HEK293 (cell line): ENCODE results near the gene CNTN2.

Source experiments
- CTCF ChIA-PET: fragments of 350-600 bp; formaldehyde crosslinking; extraction: SDS; loops from one replicate; lab custom pipeline; 2021; ENCODE audit warnings: antibody characterized with exemption; lab: Yijun Ruan, JAX
- POLR2A ChIA-PET: fragments of 300-600 bp; formaldehyde crosslinking; extraction: SDS; loops from one replicate; lab custom pipeline; 2020; ENCODE audit warnings: antibody characterized with exemption, inconsistent platforms; lab: Yijun Ruan, JAX
- H3K27ac ChIP-seq: fragments of 200-500 bp; sonication (Bioruptor generic); 2 replicates; pipeline ENCODE4 v1.5.1; 2014; ENCODE audit warnings: low read depth, low read length, control low read depth, inconsistent platforms; ENCODE audit errors: extremely low read depth
- H3K36me3 ChIP-seq, 2 experiments: fragments of 200-500 bp in 1 of 2; sonication (Bioruptor generic) in 1 of 2; 1 replicate in 1 of 2; 2 replicates in 1 of 2; pipeline ENCODE4 v1.5.1; 2014 to 2017; ENCODE audit warnings: inconsistent platforms in 2 of 2, low read length in 2 of 2; ENCODE audit not compliant: control insufficient read depth in 2 of 2, insufficient read depth in 1 of 2
- H3K4me1 ChIP-seq: fragments of 200-500 bp; sonication (Bioruptor generic); 2 replicates; pipeline ENCODE4 v1.5.1; 2014; ENCODE audit warnings: mild to moderate bottlenecking, low read length, inconsistent platforms; ENCODE audit not compliant: control insufficient read depth, insufficient read depth
- H3K4me3 ChIP-seq: 2 replicates; pipeline ENCODE4 v1.5.1; 2011; ENCODE audit warnings: low read depth, mild to moderate bottlenecking, control low read depth, low read length, moderate library complexity
- H3K9me3 ChIP-seq: fragments of 200-500 bp; sonication (Bioruptor generic); 2 replicates; pipeline ENCODE4 v1.5.1; 2014; ENCODE audit warnings: low read depth, low read length, inconsistent platforms; ENCODE audit not compliant: control insufficient read depth, insufficient read depth
- GLIS1 ChIP-seq: fragments of 450-650 bp; formaldehyde crosslinking; IDR thresholded peaks from 2 replicates; pipeline ENCODE4 v1.5.1; 2016; ENCODE audit warnings: missing biosample characterization, missing genetic modification characterization
- IKZF3 ChIP-seq: fragments of 450-650 bp; IDR thresholded peaks from 2 replicates; pipeline ENCODE4 v1.5.0; 2018; ENCODE audit warnings: missing biosample characterization, mild to moderate bottlenecking, missing genetic modification characterization, moderate library complexity
- SALL2 ChIP-seq: fragments of 450-650 bp; formaldehyde crosslinking; IDR thresholded peaks from 2 replicates; pipeline ENCODE4 v1.5.0; 2017; ENCODE audit warnings: missing biosample characterization, mild to moderate bottlenecking, missing genetic modification characterization, borderline replicate concordance
- TSHZ1 ChIP-seq: fragments of 450-650 bp; formaldehyde crosslinking; IDR thresholded peaks from 2 replicates; pipeline ENCODE4 v1.5.1; 2016; ENCODE audit warnings: missing biosample characterization, missing genetic modification characterization, borderline replicate concordance
- YY1 ChIP-seq: fragments of 450-650 bp; formaldehyde crosslinking; IDR thresholded peaks from 2 replicates; pipeline ENCODE4 v1.5.1; 2018; ENCODE audit warnings: missing biosample characterization, missing genetic modification characterization
- ZNF10 ChIP-seq: fragments of 450-650 bp; formaldehyde crosslinking; IDR thresholded peaks from 2 replicates; pipeline ENCODE4 v1.5.1; 2017; ENCODE audit warnings: missing biosample characterization, missing genetic modification characterization
- ZNF133 ChIP-seq: fragments of 450-650 bp; formaldehyde crosslinking; IDR thresholded peaks from 2 replicates; pipeline ENCODE4 v1.5.1; 2016; ENCODE audit warnings: missing biosample characterization, missing genetic modification characterization
- ZNF138 ChIP-seq: fragments of 450-650 bp; formaldehyde crosslinking; IDR thresholded peaks from 2 replicates; pipeline ENCODE4 v1.5.1; 2016; ENCODE audit warnings: missing biosample characterization, missing genetic modification characterization, borderline replicate concordance
- ZNF202 ChIP-seq: fragments of 450-650 bp; formaldehyde crosslinking; IDR thresholded peaks from 2 replicates; pipeline ENCODE4 v1.5.1; 2016; ENCODE audit warnings: missing biosample characterization, missing genetic modification characterization, borderline replicate concordance
- ZNF266 ChIP-seq: fragments of 450-650 bp; formaldehyde crosslinking; IDR thresholded peaks from 2 replicates; pipeline ENCODE4 v1.5.1; 2016; ENCODE audit warnings: missing biosample characterization, missing genetic modification characterization, low read depth
- ZNF404 ChIP-seq: fragments of 450-650 bp; formaldehyde crosslinking; IDR thresholded peaks from 2 replicates; pipeline ENCODE4 v1.5.1; 2017; ENCODE audit warnings: missing biosample characterization, missing genetic modification characterization
- ZNF449 ChIP-seq: fragments of 450-650 bp; formaldehyde crosslinking; IDR thresholded peaks from 2 replicates; pipeline ENCODE4 v1.5.1; 2017; ENCODE audit warnings: missing biosample characterization, mild to moderate bottlenecking, missing genetic modification characterization, moderate library complexity
- ZNF544 ChIP-seq: fragments of 450-650 bp; formaldehyde crosslinking; IDR thresholded peaks from 2 replicates; pipeline ENCODE4 v1.5.0; 2017; ENCODE audit warnings: missing biosample characterization, missing genetic modification characterization
- ZNF555 ChIP-seq: fragments of 450-650 bp; formaldehyde crosslinking; conservative IDR thresholded peaks from 2 replicates; pipeline ENCODE4 v1.5.1; 2017; ENCODE audit warnings: missing biosample characterization, mild to moderate bottlenecking, missing genetic modification characterization, inconsistent platforms
- ZNF677 ChIP-seq: fragments of 450-650 bp; IDR thresholded peaks from 2 replicates; pipeline ENCODE4 v1.5.0; 2018; ENCODE audit warnings: missing biosample characterization, mild to moderate bottlenecking, missing genetic modification characterization, moderate library complexity
- ZSCAN23 ChIP-seq: fragments of 450-650 bp; formaldehyde crosslinking; IDR thresholded peaks from 2 replicates; pipeline ENCODE4 v1.5.1; 2016; ENCODE audit warnings: missing biosample characterization, missing genetic modification characterization
- ZSCAN5A ChIP-seq: fragments of 450-650 bp; formaldehyde crosslinking; IDR thresholded peaks from 2 replicates; pipeline ENCODE4 v1.5.1; 2016; ENCODE audit warnings: missing biosample characterization, missing genetic modification characterization
- TF ChIP-seq, protein P1 (sequence below): fragments of 450-650 bp; formaldehyde crosslinking; IDR thresholded peaks from 2 replicates; pipeline ENCODE4 v1.5.1; 2016; ENCODE audit warnings: missing biosample characterization, missing genetic modification characterization
- TF ChIP-seq, protein P2 (sequence below): fragments of 450-650 bp; formaldehyde crosslinking; IDR thresholded peaks from 2 replicates; pipeline ENCODE4 v1.5.1; 2016; ENCODE audit warnings: missing biosample characterization, missing genetic modification characterization

The CNTN2 gene

DNA sequence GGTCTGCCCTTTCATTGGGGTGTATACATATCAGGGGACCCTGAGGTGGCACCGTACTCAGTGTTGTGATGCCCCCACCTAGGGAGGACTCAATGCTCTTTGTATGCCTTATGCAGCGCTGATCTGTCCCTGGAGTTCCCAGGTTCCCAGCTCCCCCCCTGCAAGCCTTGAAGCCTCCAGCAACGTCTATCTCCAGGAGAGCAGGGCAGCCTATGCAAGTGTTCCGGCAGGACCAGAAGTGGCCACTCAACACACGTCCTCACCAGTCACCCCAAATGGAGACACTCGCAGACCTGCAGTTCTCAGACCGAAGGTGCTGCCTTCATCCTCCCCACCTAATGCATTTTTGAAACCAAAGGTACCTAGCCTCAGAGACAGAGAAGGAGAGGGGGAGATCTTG lies 25.2 kb upstream of the CNTN2 start:
- Histone ChIP-seq H3K27ac (no peak overlapping the region), H3K4me1 (no peaks in the 10 kb centered on the region), H3K36me3 (no peaks in the 10 kb centered on the region), H3K4me3 (no peak overlapping the region), H3K9me3 (no peaks in the 10 kb centered on the region)
- ChIA-PET POLR2A (no interaction called here), CTCF (interaction anchor here (0.6 to 0.7 kb wide), 2 partner anchors 75 to 238 kb away, joined by 3 read pairs; no protein-coding TSS in a partner anchor)
- no peak for TF ChIP-seq ZSCAN5A (tag by site-specific recombination)
- TF ChIP-seq ZNF555 (tag by site-specific recombination): no peak
- no peak for TF ChIP-seq GLIS1 (tag by site-specific recombination)
- TF ChIP-seq IKZF3 (tag by site-specific recombination): no peak
- TF ChIP-seq ZNF266 (tag by site-specific recombination): no peak
- TF ChIP-seq ZNF10: no peak

DNA sequence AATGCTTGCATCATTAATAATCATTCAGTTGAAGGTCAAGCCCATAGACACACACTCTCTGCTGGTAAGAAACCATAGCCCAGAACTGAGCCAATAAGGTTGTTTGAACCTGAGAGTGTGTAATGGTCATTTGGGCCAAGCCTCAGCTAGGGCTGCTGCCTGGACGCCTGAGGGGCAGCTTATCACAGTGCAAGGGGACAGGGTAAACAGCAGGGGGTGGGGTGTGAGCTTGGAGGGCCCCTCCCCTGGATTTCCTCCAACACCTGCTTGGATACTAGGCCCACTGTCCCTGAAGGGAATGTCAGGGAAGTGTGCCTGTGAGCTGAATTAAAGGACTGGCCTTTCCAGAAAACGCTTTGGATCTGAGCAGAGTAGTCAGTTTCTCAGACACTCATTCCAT lies 24.6 kb upstream of the CNTN2 start:
- no peaks in the 10 kb centered on the region for H3K36me3 ChIP-seq
- no peak overlapping the region for H3K4me3 ChIP-seq
- CTCF ChIA-PET: interaction anchor here (0.7 kb wide), 1 partner anchor 76 kb away, joined by 3 read pairs; no protein-coding TSS in a partner anchor
- H3K4me1 ChIP-seq: no peaks in the 10 kb centered on the region
- H3K9me3 ChIP-seq: no peaks in the 10 kb centered on the region
- POLR2A ChIA-PET: no interaction called here
- no peak overlapping the region for H3K27ac ChIP-seq
- TF ChIP-seq ZNF677 (tag by site-specific recombination) (no peak), ZNF10 (no peak), TSHZ1 (tag by site-specific recombination) (no peak), ZNF404 (tag by site-specific recombination) (no peak), YY1 (no peak), ZNF202 (tag by site-specific recombination) (no peak), ZNF544 (tag by site-specific recombination) (no peak), ZSCAN23 (tag by site-specific recombination) (no peak), IKZF3 (tag by site-specific recombination) (no peak)
- TF ChIP-seq, protein P1, sequence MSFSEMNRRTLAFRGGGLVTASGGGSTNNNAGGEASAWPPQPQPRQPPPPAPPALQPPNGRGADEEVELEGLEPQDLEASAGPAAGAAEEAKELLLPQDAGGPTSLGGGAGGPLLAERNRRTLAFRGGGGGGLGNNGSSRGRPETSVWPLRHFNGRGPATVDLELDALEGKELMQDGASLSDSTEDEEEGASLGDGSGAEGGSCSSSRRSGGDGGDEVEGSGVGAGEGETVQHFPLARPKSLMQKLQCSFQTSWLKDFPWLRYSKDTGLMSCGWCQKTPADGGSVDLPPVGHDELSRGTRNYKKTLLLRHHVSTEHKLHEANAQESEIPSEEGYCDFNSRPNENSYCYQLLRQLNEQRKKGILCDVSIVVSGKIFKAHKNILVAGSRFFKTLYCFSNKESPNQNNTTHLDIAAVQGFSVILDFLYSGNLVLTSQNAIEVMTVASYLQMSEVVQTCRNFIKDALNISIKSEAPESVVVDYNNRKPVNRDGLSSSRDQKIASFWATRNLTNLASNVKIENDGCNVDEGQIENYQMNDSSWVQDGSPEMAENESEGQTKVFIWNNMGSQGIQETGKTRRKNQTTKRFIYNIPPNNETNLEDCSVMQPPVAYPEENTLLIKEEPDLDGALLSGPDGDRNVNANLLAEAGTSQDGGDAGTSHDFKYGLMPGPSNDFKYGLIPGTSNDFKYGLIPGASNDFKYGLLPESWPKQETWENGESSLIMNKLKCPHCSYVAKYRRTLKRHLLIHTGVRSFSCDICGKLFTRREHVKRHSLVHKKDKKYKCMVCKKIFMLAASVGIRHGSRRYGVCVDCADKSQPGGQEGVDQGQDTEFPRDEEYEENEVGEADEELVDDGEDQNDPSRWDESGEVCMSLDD: no peak

GRCh38 chr1:205020466-205020865 lies 22.5 kb upstream of the CNTN2 start:
- POLR2A ChIA-PET: no interaction called here
- H3K9me3 ChIP-seq: no peaks in the 10 kb centered on the region
- H3K27ac ChIP-seq: no peak overlapping the region
- no peaks in the 10 kb centered on the region for H3K4me1 ChIP-seq
- no peak overlapping the region for H3K4me3 ChIP-seq
- CTCF ChIA-PET: interaction anchor here (1.1 to 1.8 kb wide), 2 partner anchors 30 to 79 kb away, joined by 3 to 5 read pairs; no protein-coding TSS in a partner anchor
- H3K36me3 ChIP-seq: no peaks in the 10 kb centered on the region
- no peak for TF ChIP-seq SALL2 (tag by site-specific recombination)
- TF ChIP-seq ZNF449 (tag by site-specific recombination): no peak
- TF ChIP-seq ZNF138 (tag by site-specific recombination): no peak
- TF ChIP-seq, protein P2, sequence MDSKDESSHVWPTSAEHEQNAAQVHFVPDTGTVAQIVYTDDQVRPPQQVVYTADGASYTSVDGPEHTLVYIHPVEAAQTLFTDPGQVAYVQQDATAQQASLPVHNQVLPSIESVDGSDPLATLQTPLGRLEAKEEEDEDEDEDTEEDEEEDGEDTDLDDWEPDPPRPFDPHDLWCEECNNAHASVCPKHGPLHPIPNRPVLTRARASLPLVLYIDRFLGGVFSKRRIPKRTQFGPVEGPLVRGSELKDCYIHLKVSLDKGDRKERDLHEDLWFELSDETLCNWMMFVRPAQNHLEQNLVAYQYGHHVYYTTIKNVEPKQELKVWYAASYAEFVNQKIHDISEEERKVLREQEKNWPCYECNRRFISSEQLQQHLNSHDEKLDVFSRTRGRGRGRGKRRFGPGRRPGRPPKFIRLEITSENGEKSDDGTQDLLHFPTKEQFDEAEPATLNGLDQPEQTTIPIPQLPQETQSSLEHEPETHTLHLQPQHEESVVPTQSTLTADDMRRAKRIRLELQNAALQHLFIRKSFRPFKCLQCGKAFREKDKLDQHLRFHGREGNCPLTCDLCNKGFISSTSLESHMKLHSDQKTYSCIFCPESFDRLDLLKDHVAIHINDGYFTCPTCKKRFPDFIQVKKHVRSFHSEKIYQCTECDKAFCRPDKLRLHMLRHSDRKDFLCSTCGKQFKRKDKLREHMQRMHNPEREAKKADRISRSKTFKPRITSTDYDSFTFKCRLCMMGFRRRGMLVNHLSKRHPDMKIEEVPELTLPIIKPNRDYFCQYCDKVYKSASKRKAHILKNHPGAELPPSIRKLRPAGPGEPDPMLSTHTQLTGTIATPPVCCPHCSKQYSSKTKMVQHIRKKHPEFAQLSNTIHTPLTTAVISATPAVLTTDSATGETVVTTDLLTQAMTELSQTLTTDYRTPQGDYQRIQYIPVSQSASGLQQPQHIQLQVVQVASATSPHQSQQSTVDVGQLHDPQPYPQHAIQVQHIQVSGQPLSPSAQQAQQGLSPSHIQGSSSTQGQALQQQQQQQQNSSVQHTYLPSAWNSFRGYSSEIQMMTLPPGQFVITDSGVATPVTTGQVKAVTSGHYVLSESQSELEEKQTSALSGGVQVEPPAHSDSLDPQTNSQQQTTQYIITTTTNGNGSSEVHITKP: no peak
- no peak for TF ChIP-seq ZNF133 (tag by site-specific recombination)
